NCI-H2081 (cell line): ENCODE results near the gene HOXB6.

Experiments used
- DNase-seq, 2 experiments: peaks; one replicate each; lab custom pipeline; 2025; lab: John Stamatoyannopoulos, UW

HOXB6 gene

DNA sequence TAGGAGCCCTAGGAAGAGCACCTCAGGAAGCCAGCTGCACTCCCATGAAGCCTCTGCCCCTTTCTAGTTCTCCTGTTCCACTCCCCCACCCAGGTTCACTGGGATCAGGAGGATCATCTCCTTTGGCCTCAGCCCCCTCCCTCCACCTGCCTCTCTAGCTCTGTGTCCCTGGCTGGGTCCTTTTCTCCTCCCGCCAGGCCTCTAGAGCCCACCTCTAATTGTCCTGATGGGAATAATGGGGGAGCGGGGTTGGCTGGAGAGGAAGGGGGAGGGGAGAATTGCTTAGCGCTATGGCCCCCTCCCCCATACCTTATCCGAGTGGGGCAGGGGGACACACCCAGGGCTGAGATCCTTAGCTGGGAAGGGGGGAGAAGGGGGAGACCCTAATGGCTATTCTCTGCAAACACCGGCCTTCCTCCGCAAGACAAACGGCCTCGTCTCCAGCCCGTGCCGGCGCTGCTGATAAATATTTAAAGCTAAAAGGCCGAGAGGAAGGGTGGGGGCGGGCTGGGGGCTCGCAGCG is 5.0 kb upstream of the HOXB6 start:
- no peak for DNase-seq

DNA sequence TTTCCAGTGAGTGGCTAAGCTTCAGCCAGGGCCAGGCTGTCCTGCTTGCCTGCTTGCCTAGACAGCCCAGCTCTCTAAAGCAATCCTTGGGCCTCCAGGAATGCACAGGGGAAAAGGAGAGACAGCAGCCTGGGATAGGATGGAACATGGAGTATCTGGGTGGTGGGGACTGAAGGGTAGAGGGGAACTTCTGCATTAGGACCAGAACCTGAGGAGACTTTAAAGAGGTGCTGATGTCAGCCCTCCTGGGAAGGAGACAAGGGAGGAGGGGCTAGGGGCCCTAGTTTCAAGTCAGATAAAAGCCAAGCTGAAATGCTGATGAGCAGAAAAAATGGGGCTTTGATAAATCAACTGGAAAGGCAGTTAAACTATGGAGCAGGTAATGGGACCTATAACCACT is 4.2 kb upstream of the HOXB6 start:
- no peak for DNase-seq

DNA sequence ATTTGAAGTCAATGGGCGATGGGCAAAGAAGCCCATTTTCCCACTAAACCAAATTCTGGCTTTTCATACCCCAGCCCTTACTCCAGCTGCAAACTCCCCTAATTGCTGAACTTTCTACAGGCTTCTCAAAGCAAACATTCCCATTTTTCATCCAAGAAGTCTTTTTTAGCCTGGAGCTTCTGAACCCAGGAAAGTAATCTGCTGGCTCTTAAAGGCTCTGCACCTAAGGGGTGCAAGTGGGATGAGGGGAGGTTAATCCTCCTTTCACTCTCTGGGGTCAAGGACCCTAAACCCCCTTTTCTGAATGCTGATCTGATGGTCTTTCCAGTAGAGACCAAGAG is 3.7 kb upstream of the HOXB6 start:
- no peak for DNase-seq

DNA sequence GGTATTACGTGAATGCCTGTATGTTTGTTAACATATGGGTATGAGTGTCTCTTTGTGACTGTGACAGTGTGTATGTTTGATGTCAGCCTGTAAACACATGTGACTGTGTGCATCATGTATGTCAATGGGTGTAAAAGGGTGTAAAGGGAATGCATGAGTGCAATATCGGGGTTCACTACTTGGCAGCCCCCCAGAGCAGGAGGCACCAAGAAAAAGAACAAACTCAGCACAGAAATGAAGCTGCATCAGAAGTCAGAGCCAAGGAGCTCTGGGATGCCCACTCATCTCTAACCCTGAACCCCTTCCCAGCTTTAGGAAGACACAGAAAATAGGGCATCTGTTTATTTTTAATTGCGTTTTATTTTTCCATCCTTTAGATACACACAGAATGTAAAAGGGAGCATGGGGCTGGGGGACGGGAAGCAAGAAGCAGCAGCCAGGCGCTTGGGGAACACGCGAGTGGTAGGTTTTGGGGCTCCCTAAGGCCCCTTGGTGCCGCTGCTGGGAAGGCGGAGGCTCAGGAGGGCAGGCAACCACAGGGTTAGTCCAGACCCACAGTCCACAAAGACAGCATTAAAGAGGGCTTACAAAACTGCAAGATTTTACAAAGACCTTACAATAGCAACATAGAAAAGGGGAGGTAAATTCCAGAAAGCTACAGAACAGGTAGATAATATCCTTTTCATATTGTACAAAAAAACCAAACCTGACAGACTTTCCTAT is 2.3 kb upstream of the HOXB6 start:
- DNase-seq: no peak

DNA sequence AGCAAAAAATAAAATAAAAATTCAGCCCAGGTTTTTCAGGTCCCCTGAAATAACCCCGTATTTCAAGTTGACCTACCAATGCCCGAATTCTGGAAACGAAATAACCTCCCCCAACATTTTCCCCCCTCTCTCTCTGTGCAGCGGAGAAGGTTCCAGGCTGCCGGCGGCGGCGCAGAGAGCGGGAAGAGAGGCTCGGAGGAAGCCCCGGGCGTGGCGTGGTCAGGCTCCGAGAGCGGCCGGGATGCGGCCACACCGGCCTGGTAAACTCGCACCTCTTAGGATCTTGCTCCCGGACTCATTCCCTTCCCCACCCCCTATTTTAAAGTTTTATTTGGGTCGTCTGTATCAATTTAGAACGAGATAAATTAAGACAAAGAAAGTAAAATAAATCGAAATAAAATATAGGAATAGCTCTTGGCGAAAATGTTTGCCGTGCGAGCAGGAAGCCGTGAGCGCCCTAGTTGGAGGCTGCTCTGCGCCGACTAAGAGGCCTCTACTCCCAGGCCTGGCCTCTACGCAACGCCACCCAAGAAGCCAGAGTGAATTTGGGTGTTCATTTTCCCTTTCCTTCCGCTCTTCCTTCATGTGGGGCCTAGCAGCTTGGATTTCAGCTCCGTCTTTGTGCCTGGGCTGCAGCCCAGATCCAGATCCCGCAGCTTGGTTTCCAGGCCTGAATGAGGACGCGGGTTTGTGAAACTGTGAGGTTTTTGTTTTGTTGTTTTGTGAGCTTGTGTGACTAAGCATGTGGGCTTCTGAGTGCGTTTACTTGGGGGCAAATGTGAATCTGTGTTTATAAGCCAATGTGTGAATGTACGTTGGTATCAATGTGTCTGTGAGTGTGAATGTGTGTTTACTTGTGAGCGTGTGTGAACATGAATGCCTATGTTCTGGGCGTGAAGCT is 1.5 kb upstream of the HOXB6 start:
- no peak for DNase-seq

DNA sequence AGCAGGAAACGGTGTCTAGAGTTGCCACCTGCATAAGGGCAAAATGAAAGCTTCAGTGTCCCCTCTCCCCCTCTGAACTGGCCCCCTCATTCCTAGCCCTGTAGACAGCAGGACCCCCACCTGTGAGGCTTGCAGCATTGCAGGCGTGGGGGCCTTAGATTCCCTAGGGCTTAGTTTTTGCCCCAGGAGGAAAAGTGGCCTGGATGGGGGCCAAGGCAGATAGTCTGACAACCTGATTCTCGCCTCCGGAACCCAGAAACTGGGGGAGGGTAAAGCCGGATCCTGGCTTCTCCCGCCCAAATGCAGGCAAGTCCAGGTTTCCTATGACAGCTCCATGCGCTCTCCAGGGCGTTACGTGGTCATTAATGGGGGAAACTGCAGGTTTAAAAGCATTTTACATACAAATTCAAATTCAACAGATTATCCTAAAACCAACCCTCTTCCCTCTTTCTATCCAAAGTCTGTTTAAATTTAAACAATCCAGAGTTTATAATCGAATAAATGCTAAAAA is 678 bp upstream of the HOXB6 start:
- DNase-seq: no peak

DNA sequence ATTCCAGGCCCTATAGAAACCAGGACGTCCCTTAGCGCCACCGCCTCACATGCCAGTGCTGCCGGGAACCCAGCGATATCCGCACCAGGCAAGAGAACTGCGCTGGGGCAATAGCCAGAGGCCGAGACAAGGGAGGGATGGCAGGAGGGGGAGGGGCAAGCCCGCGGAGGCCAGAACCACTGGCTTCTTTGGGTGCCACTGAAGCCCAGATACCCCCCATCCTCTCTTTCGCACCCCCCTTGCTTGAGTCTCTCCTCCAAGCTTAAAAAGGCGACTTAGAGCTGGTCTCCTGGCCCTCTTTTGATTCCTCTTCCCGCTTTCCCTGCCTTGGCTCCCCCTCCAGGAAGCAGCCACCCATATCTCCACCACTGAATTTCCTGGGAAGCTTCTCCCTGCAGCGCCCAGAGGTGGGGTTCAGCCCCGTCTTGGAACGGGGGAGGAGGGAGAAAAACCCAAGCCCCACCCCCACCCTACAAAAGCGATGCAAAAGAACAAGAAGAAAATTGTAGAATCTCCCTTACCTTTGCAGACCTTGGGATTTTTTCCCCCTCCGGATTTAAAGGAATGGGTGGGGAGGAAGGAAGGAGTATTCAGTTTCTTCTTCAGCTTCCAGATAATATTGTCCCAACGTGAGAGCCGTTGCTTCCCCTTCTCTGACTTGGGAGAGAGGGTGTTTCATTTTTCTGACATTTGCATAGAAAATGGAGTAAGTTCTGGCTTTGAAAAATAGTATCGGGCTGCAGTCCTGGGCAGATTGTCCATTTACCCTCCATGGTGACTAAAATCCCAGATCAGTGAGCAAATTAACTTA is 622 bp downstream of the HOXB6 start:
- DNase-seq: no peak

DNA sequence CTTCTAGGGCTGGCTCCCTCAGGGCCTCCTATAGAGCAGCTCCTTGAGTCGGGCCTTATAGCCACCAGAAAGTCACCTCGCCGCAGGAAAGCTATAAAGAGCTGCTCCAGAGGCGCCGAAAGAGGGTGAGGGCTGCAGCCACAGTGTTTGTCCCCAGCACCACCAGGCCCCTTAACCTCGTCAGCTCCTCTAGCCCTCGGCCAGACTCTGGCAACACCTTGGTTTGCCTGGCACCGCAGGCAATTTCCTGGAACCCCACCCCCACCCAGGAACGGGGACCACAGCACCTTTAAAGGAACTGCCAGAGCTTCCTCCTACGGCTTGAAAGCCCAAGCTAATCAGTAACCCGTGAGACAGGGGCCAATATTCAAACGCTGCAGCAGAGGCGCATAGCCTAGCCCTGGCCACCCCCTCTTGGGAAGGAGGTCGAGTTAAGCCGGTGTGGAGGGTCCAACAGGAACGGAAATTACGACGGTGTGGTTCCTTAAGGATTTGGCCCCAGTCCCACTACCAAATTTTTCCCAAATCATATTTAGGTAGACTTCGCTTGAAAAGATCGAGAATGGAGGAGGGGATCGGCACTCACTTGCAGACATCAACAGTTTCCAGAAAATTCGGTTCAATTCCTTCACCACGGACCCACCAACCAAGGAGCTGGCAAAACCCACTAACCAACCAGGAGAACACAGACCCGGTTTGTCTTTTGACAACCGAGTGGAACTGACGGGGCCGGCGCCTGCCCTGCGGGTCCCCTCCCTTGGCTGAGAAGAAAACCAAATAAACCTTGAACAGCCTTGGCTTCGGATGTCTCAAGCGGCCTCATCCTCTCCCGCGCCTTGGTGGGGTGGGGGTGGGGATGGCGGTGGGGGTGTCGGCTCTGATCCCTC is 3.0 kb downstream of the HOXB6 start:
- DNase-seq: no peak

DNA sequence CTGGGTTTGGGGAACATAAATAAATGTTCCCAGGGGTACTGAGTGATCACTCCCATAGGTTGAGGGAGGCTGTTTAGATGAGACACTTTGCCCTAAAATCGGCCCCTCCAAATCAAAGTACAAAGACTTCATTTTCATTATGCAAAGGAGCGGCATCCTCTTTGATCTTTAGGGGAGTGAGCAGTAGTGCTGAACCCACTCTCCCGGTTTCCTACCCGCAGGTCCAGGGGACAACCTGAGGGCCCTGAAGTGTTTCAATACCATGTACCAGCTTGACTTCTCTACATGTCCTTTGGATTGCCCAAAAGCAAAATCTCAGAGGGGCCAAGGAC is 3.6 kb downstream of the HOXB6 start:
- no peak for DNase-seq

DNA sequence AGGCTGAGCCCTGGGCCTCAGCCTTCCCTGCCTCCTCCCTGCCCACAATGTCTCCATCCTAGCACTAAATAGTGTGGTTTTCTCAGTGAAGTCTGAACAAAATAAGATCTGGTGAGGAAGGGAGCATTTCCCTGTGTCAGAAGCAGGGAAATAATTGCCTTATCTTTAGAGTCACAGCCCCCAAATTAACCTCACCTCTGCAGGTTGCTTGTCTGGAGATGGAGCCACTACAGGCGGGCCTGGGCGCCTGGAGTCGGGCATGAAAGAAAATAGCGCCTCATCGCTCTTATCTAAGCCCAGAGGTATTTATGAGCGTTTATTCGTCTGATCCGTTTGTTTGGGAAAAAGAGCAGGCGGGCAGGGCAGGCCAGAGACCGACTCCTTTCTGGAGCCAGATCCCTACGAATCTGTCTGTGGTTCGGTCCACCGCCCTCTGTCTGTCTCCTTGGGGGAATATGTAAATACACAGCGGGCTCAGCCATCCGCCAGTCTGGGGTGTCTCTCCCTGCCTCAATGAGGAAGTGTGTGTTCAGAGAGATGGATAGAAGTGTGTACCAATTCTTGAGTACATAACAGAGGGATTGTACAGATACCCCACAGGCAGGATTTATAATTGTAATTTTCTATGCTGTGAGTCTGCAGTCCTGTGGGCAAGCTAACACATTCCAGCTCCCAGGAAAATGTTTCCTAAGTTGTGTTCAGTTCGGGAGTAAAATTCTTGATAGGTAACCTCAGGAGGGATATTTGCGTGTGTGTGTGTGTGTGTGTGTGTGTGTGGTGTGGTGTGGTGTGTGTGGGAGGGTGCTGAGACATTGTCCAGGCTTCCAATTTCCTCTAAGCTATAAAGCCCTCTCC is 4.3 kb downstream of the HOXB6 start:
- DNase-seq: no peak

DNA sequence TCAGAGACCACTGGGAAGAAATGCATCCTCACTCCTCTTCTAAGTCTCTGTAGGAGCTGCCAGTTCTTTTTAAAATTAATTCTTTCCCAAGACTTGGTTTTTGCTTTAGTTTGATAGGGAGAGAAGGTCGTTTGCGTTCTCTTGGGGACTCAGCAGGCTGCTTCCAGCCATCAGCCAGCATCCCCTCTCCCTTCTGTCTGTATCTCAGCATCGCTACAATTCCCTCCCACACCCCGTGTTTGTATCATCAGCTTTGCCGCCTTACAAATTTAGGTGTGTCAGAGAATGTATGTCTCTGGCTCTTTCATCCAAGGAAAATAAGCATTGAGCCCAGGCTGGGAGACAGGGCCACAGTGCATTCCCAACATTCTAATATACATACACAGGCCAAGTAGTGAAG is 5.4 kb downstream of the HOXB6 start:
- no peak for DNase-seq

DNA sequence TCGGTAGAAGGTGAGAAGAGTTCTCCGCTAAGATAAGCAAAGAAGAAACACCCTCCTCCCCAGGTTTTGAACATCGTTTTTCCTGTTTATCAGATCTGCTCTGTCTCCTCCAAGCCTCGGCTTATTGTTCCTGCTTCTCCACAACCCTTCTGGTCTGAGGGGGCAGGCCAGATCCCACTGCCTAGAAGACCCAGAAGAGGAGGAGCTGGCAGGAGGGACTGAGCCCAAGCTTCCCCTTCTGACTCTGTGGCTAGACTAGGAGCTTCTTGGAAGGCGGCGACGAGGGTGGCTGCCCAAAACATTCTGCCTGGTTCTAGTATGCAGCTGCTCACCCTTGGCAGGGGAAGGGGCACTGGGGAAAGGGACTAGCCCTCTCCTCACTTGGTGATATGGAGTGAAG is 6.0 kb downstream of the HOXB6 start:
- no peak for DNase-seq

DNA sequence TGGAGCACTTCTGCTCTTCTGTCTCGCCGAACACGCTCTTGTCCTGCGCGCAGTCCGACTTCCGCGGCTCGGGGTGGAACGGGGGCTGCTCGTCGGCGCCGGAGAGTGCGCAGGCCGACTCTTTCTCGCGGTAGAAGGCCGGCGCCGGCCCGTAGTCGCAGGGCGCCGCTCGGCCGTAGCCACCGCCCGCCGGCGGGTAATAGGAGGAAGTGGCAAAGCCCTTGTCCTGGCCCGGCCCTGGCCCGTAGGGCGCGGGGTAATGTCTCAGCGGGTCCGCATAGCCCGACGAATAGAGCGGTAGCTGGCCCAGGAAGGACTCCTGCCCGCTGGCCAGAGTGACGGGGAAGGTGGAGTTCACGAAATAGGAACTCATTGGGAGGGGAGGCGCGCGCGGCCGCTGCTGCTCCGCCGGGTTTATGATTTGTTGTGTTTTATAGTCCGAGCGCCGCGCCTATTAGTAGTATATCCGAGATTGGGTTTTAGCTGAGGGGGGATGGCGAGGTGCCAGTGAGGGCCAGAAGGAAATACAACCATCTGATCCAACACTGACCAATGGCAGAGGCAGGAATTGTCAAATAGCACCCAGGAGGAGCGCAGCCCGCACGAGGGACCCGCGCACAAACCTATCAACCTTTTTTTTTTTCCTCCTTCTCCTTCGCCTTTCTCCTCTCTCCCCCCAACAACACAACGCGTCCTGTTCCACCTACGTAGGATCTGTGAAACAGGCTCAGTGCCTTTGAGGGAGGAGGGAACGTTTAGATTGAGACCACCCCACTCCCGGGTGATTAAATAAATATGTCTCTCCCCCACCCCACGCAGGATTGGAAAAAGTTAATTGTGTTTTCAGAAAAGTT is 6.8 kb downstream of the HOXB6 start:
- peak in 1 of 2 experiments; percentile 73 for DNase-seq

DNA sequence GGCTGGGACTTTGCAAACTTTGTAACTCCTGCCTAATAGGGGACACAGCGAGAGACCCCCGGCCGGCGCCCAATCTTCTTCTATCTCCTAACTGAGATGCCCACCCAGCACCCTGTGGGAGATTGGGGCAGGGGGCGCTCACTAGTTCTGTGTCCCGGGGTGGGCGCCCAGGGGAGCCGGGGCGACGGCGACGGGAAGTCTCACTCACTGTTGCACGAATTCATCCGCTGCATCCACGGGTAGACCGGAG is 7.3 kb downstream of the HOXB6 start:
- DNase-seq: no peak

DNA sequence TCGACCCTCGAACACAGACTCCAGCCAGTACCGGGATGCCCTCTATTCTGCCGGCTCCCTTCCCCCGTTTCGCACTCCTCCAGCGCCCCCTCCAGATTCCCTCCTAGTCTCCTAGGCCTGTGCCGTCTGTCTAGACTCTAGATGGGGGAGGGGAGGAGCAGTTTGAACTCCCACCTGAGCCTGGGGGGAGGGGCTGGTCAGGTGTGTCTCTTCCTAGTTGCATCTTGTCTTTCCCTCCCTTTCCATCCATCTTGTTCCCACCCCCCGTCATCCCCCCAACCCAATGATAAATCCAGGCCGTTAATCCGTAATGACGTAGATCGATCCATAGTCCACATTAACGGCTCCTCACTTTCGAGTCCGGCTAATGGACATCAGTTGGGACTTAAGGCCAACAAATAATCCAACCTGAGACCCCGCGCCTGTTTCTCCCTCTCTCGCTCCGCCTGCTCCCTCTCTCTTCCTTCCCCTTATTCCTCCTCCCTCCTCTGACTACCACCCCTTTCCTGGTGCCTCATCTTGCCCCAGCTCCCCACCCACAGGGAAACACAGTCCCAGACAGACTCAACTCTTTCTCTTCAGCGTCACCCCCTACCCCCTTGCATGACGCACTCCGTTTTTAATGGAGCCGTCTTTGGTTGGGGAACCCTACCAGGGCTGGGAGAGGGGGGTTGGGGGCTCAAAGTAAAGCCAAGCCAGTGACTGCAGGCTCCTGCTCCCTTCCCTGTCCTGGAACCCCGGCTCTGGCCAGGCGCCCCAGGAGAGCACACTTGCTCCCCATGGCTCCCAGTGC is 7.9 kb downstream of the HOXB6 start:
- peak in 1 of 2 experiments; percentile 50 for DNase-seq

DNA sequence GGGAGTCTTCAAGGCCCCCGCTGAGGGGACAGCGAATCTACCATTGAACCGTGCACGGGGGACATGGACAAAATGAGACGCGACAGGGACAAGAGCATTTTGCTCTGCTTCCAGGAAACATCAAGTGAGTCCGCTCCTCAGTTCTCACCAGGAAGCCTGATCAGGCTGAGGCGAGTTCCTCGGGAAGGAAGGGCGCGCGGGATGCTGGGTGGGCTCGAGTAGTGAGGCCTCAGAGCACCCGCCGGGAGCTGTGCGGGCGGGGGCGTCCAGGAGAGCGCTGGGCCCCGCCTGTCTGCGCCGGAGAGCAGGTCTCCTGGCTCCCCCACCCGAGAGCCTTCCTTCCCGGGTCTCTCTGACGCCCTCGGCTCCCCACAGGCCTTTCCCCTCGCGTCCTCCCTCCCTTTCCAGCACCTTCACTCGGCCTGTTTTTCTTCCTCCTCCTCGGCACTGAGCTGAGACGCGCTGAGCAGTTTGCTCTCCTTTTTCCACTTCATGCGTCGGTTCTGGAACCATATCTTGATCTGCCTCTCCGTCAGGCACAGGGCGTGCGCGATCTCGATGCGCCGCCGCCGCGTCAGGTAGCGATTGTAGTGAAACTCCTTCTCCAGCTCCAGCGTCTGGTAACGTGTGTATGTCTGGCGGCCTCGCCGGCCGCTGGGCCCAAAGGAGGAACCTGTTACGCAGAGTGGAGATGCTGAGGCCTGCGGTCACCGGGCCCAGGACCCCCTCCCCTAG is 8.6 kb downstream of the HOXB6 start:
- DNase-seq: peak in 1 of 2 experiments; percentile 26

DNA sequence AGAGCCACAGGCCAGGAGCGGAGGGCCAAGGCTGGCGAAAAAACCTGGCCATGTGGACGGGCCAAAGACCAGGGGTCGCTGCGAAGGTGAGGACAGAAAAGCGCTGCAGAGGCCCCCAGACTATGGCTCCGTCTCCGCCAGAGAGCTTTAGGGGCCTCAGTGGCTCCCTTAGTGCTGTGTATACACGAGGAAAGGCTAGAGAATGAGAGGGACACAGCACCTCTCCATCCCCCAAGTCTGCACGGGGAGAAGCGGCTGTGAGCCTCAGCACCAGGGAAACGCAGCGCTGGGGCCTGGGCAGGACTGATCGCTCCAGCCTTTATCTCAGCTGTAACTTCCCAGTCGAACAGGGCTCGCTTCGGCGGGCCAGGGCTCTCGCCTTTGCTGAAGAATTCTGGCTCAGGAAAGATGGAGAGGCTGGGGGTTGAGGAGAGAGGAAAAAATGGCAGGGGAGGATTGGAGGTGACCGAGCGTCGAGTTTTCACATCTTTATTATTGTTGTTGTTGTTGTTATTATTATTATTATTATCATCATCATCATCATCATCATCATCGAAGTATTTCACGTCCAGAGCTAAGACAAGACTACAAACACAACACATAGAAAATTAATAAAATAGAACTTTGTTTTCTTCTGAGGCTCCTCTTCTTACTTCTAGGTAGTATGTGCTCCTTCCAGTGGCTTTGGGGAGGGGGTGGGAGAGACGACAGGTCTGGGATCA is 9.3 kb downstream of the HOXB6 start:
- no peak for DNase-seq
